PC-3 (cell line): ENCODE data around the gene PIGC. TPM values are rescaled to one million over a fixed set of nuclear protein-coding genes. Genes with fewer than 3 reads are reported as not detected.

Source experiments
- ATAC-seq: fragments of 200-7000 bp; cut with Tn5 transposase; 2 replicates; pipeline ENCODE4 v1.9.1; 2020; ENCODE audit warnings: mild to moderate bottlenecking, moderate library complexity
- BruUV-seq: library from RNA; stranded (reverse); fragments of 400-500 nt; replicated peaks from 2 replicates; lab custom pipeline; 2021; lab: Mats Ljungman, UMichigan
- CTCF ChIA-PET: fragments of 300-600 bp; sonication (Branson Sonifier 250); formaldehyde crosslinking; loops from one replicate; lab custom pipeline; 2022; ENCODE audit warnings: antibody characterized with exemption; lab: Charles Lee
- POLR2A ChIA-PET: fragments of 300-600 bp; sonication (Branson Sonifier 250); formaldehyde crosslinking; loops from one replicate; lab custom pipeline; 2022; ENCODE audit warnings: antibody characterized with exemption; ENCODE audit not compliant: unreplicated experiment; lab: Charles Lee
- DNase-seq: peaks from one replicate; pipeline ENCODE4 v3.0.0-alpha.2; 2015
- H2AFZ ChIP-seq: fragments of 300-600 bp; sonication (generic); 2 replicates; pipeline ENCODE4 v1.6.0; 2016; ENCODE audit warnings: antibody characterized with exemption, low read length
- H3F3A ChIP-seq: fragments of 300-600 bp; sonication (generic); one replicate; pipeline ENCODE4 v1.6.0; 2017; ENCODE audit warnings: antibody characterized with exemption, low read length, control low read depth, mild to moderate bottlenecking; ENCODE audit not compliant: unreplicated experiment
- H3K27ac ChIP-seq: fragments of 300-600 bp; sonication (generic); 2 replicates; pipeline ENCODE4 v1.5.1; 2016; ENCODE audit warnings: mild to moderate bottlenecking, low read length
- H3K27me3 ChIP-seq: fragments of 300-600 bp; sonication (generic); 2 replicates; pipeline ENCODE4 v1.6.1; 2016; ENCODE audit warnings: low read length, mixed read lengths
- H3K36me3 ChIP-seq: fragments of 300-600 bp; sonication (generic); 2 replicates; pipeline ENCODE4 v1.6.1; 2016; ENCODE audit warnings: low read depth, mixed run types, low read length, mixed read lengths
- H3K4me1 ChIP-seq: fragments of 300-600 bp; sonication (generic); 2 replicates; pipeline ENCODE4 v1.5.1; 2016; ENCODE audit warnings: low read length; ENCODE audit not compliant: insufficient read depth
- H3K4me2 ChIP-seq: fragments of 300-600 bp; sonication (generic); 2 replicates; pipeline ENCODE4 v1.6.0; 2016; ENCODE audit warnings: low read length
- H3K4me3 ChIP-seq: fragments of 300-600 bp; sonication (generic); 2 replicates; pipeline ENCODE4 v1.5.1; 2016; ENCODE audit warnings: mild to moderate bottlenecking, low read length, mixed read lengths
- H3K79me2 ChIP-seq: fragments of 300-600 bp; sonication (generic); 2 replicates; pipeline ENCODE4 v1.6.1; 2017; ENCODE audit warnings: low read length, mixed read lengths
- H3K9ac ChIP-seq: fragments of 300-600 bp; sonication (generic); 2 replicates; pipeline ENCODE4 v1.6.0; 2016; ENCODE audit warnings: mild to moderate bottlenecking, low read length
- H3K9me2 ChIP-seq: fragments of 300-600 bp; sonication (generic); replicated peaks from 2 replicates; pipeline ENCODE4 v1.6.1; 2016; ENCODE audit warnings: mixed run types, low read length, mixed read lengths
- H3K9me3 ChIP-seq: fragments of 300-600 bp; sonication (generic); 2 replicates; pipeline ENCODE4 v1.6.1; 2016; ENCODE audit warnings: low read length, mixed read lengths
- H4K20me1 ChIP-seq: fragments of 300-600 bp; sonication (generic); 2 replicates; pipeline ENCODE4 v1.6.1; 2016; ENCODE audit warnings: low read length, mixed read lengths
- CTCF ChIP-seq: fragments of 300-600 bp; sonication (generic); conservative IDR thresholded peaks from 2 replicates; pipeline ENCODE4 v1.5.1; 2017; ENCODE audit warnings: antibody characterized with exemption, low read depth, mild to moderate bottlenecking, low read length
- EZH2 ChIP-seq: fragments of 300-600 bp; sonication (generic); IDR thresholded peaks from one replicate; pipeline ENCODE4 v1.6.1; 2017; ENCODE audit warnings: antibody characterized with exemption, mild to moderate bottlenecking, low read length; ENCODE audit not compliant: unreplicated experiment
- EZH2phosphoT487 ChIP-seq: fragments of 300-600 bp; sonication (generic); IDR thresholded peaks from 2 replicates; pipeline ENCODE4 v1.6.1; 2018; ENCODE audit warnings: mild to moderate bottlenecking, antibody characterized with exemption, low read length, borderline replicate concordance
- intact Hi-C: fragments of 100-400 bp; cut with micrococcal nuclease; formaldehyde crosslinking; loops from 2 replicates; pipeline ENCODE4 v1.9.0; 2023
- total RNA-seq: library from RNA; depleted of rRNA; stranded (reverse); fragments of >200 nt; gene quantifications from 2 replicates; pipeline ENCODE4 v1.2.3, GENCODE V29; 2014

The PIGC gene
- total RNA-seq, 1 experiment from 2014 or later = 70.5 TPM

- H3K4me3 ChIP-seq = no peak overlapping the region
- H2AFZ ChIP-seq = no peak overlapping the region
- no peak overlapping the region for H3K9ac ChIP-seq
- ATAC-seq (no peak), DNase-seq (no peak)
- no peak overlapping the region for H3K4me2 ChIP-seq
- no peak overlapping the region for H3K27ac ChIP-seq
- ChIA-PET CTCF (no interaction called here), POLR2A (interaction anchor here (1.1 kb wide), 1 partner anchor 82 kb away, joined by 3 read pairs; no protein-coding TSS in a partner anchor)
- BruUV-seq = no TSS peak
- no peaks in the 10 kb centered on the region for H3K79me2 ChIP-seq
- H3K9me3 ChIP-seq = no peaks in the 10 kb centered on the region
- H4K20me1 ChIP-seq = no peaks in the 10 kb centered on the region
- no peak for TF ChIP-seq EZH2phosphoT487
- TF ChIP-seq EZH2 = no peak
- no peak for TF ChIP-seq CTCF
- peaks cover 45% of the 10 kb centered on the region for H3K4me1 ChIP-seq
- H3F3A ChIP-seq = peaks cover 4% of the 10 kb centered on the region
- no peaks in the 10 kb centered on the region for H3K36me3 ChIP-seq
- no peaks in the 10 kb centered on the region for H3K27me3 ChIP-seq
- H3K9me2 ChIP-seq = no peaks in the 10 kb centered on the region
- intact Hi-C loops = no loop called here
Measured at GRCh38 chr1:172455451-172455850, 11.6 kb upstream of the PIGC start.

DNA sequence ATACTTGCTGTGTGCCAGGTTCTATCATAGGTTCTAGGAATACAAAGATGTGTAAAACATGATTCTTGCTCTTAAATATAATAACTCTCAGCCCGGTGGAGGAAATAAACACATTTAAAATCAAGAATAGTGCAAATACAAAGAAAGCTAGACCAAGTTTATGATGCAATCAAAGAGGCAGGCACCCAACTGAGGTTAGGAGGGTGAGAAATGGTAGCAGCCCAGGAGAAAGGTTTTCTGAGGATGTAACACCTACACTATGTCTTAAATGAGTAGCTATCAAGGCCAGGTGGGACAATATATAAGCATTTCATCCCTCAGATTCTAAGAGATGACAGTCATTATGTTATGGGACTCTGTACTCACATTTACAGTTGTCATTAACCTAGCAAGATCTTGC is 9.7 kb upstream of the PIGC start:
- BruUV-seq = no TSS peak
- ChIA-PET POLR2A (interaction anchor here (0.6 kb wide), 1 partner anchor 523 kb away, joined by 5 read pairs; no protein-coding TSS in a partner anchor), CTCF (interaction anchor here (0.5 kb wide), 1 partner anchor 195 kb away, joined by 3 read pairs; no protein-coding TSS in a partner anchor)
- Histone ChIP-seq H3F3A (peaks cover 14% of the 10 kb centered on the region), H3K27ac (0 out of 2 replicates have a peak overlapping the region, but pooled peaks have one; percentile 0), H3K4me3 (no peak overlapping the region), H2AFZ (no peak overlapping the region), H3K9me3 (no peaks in the 10 kb centered on the region), H3K27me3 (no peaks in the 10 kb centered on the region), H3K9ac (no peak overlapping the region), H3K36me3 (no peaks in the 10 kb centered on the region), H3K9me2 (no peaks in the 10 kb centered on the region), H3K4me2 (peak overlapping the region; percentile 9), H3K4me1 (peaks cover 55% of the 10 kb centered on the region), H3K79me2 (no peaks in the 10 kb centered on the region), H4K20me1 (no peaks in the 10 kb centered on the region)
- ATAC-seq = peak; percentile 0; the same call in 1 of the 2 replicates
- intact Hi-C loops = loop anchor here (5.0 kb wide), 1 partner anchor 969 kb away; no protein-coding TSS in a partner anchor
- DNase-seq = peak; percentile 71
- no peak for TF ChIP-seq EZH2
- no peak for TF ChIP-seq CTCF
- no peak for TF ChIP-seq EZH2phosphoT487

DNA sequence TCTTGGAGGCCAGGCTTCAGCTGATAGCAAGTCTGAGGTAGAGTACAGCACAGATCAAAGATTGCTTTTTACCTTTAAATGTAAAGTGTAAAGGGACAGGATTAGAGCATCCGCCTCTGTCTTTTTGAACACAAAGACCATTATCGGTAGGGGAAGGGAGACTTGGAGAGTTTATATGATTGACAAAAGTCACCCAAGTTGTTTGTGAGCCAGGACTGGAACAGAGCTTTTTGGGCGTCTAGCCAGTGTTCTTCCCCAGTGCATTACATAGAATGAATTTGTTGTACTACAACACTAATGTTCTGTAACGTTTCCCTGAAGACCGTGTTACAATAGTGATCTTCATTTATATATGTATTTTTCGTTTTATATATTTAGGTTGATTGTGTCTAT is 9.3 kb upstream of the PIGC start:
- TF ChIP-seq EZH2phosphoT487 (no peak), CTCF (no peak), EZH2 (no peak)
- intact Hi-C loops = loop anchor here (5.0 kb wide), 1 partner anchor 969 kb away; no protein-coding TSS in a partner anchor
- Histone ChIP-seq H3K79me2 (no peaks in the 10 kb centered on the region), H2AFZ (no peak overlapping the region), H3K9me2 (no peaks in the 10 kb centered on the region), H3K27me3 (no peaks in the 10 kb centered on the region), H3K9ac (no peak overlapping the region), H3K4me2 (peak overlapping the region; percentile 9), H3K9me3 (no peaks in the 10 kb centered on the region), H3F3A (peaks cover 18% of the 10 kb centered on the region), H3K36me3 (no peaks in the 10 kb centered on the region), H3K27ac (peak overlapping the region; percentile 1; the same call in 1 of the 2 replicates), H4K20me1 (no peaks in the 10 kb centered on the region), H3K4me1 (peaks cover 60% of the 10 kb centered on the region), H3K4me3 (no peak overlapping the region)
- POLR2A ChIA-PET = interaction anchor here (0.6 to 1.0 kb wide), 2 partner anchors 79 to 524 kb away, joined by 5 read pairs; no protein-coding TSS in a partner anchor
- CTCF ChIA-PET = no interaction called here
- ATAC-seq = no peak
- no TSS peak for BruUV-seq
- no peak for DNase-seq
